Astrocyte (in vitro differentiated cells and primary cell): ENCODE results near the gene DNPH1. TPM values are rescaled to one million over a fixed set of nuclear protein-coding genes. Genes with fewer than 3 reads are reported as not detected.

Experiments
- DNase-seq: peaks from one replicate; pipeline ENCODE4 v3.0.0-alpha.2; 2010; ENCODE audit warnings: low read depth
- FAIRE-seq: peaks from 2 replicates; lab custom pipeline; 2011; peaks lifted over from hg19 to GRCh38; lab: Jason Lieb, UNC
- H2AFZ ChIP-seq: 2 replicates; pipeline ENCODE4 v1.6.0; 2012; ENCODE audit warnings: low read depth, low read length, inconsistent platforms
- H3K27ac ChIP-seq: 2 replicates; pipeline ENCODE4 v1.5.1; 2011; ENCODE audit warnings: low read depth, low read length, inconsistent platforms
- H3K27me3 ChIP-seq: 2 replicates; pipeline ENCODE4 v1.6.0; 2011; ENCODE audit warnings: low read length, inconsistent platforms; ENCODE audit not compliant: insufficient read depth
- H3K36me3 ChIP-seq: 2 replicates; pipeline ENCODE4 v1.5.1; 2011; ENCODE audit warnings: low read length, inconsistent platforms; ENCODE audit not compliant: insufficient read depth
- H3K4me1 ChIP-seq: 2 replicates; pipeline ENCODE4 v1.5.1; 2011; ENCODE audit warnings: low read length, inconsistent platforms; ENCODE audit not compliant: insufficient read depth
- H3K4me2 ChIP-seq: 2 replicates; pipeline ENCODE4 v1.6.0; 2012; ENCODE audit warnings: low read length, inconsistent platforms
- H3K4me3 ChIP-seq: 2 replicates; pipeline ENCODE4 v1.5.1; 2011; ENCODE audit warnings: low read depth, mild to moderate bottlenecking, low read length, inconsistent platforms; ENCODE audit not compliant: insufficient read depth
- H3K79me2 ChIP-seq: 2 replicates; pipeline ENCODE4 v1.6.0; 2012; ENCODE audit warnings: mild to moderate bottlenecking, low read length, inconsistent platforms; ENCODE audit not compliant: insufficient read depth
- H3K9ac ChIP-seq: 2 replicates; pipeline ENCODE4 v1.6.0; 2012; ENCODE audit warnings: mild to moderate bottlenecking, low read length, inconsistent platforms
- H3K9me3 ChIP-seq: 2 replicates; pipeline ENCODE4 v1.5.1; 2012; ENCODE audit warnings: low read depth, mild to moderate bottlenecking, low read length, inconsistent platforms; ENCODE audit not compliant: insufficient read depth
- H4K20me1 ChIP-seq: 2 replicates; pipeline ENCODE4 v1.6.0; 2012; ENCODE audit warnings: low read length, inconsistent platforms; ENCODE audit not compliant: insufficient read depth
- H3K27ac Mint-ChIP-seq: one replicate; pipeline ENCODE4 v1.8.0; 2021; ENCODE audit warnings: mild to moderate bottlenecking, mixed read lengths; ENCODE audit not compliant: unreplicated experiment
- H3K27me3 Mint-ChIP-seq: one replicate; pipeline ENCODE4 v1.8.0; 2021; ENCODE audit warnings: low read depth, mixed read lengths; ENCODE audit not compliant: unreplicated experiment
- H3K36me3 Mint-ChIP-seq: one replicate; pipeline ENCODE4 v1.8.0; 2021; ENCODE audit warnings: low read depth, mixed read lengths; ENCODE audit not compliant: unreplicated experiment
- H3K4me1 Mint-ChIP-seq: one replicate; pipeline ENCODE4 v1.8.0; 2021; ENCODE audit warnings: low read depth, mixed read lengths; ENCODE audit not compliant: unreplicated experiment
- H3K4me3 Mint-ChIP-seq: one replicate; pipeline ENCODE4 v1.8.0; 2021; ENCODE audit warnings: mild to moderate bottlenecking, moderate library complexity, mixed read lengths; ENCODE audit not compliant: unreplicated experiment
- H3K9me3 Mint-ChIP-seq: one replicate; pipeline ENCODE4 v1.8.0; 2021; ENCODE audit warnings: mild to moderate bottlenecking, mixed read lengths; ENCODE audit not compliant: unreplicated experiment
- EZH2 ChIP-seq: IDR thresholded peaks from 2 replicates; pipeline ENCODE4 v1.6.1; 2012; ENCODE audit warnings: mild to moderate bottlenecking, low read length, inconsistent platforms; ENCODE audit not compliant: insufficient read depth
- total RNA-seq: library from RNA; stranded (reverse); gene quantifications from 2 replicates; pipeline ENCODE4 v1.2.1, GENCODE V29; 2021
- TF ChIP-seq, protein P1 (sequence below): IDR thresholded peaks from 2 replicates; pipeline ENCODE4 v1.5.1; 2011; ENCODE audit warnings: low read depth, mild to moderate bottlenecking, inconsistent platforms, low read length, moderate library complexity; ENCODE audit not compliant: insufficient read depth

DNPH1 gene
- total RNA-seq, 1 donor from 2014 or later: 15.1 TPM

DNA sequence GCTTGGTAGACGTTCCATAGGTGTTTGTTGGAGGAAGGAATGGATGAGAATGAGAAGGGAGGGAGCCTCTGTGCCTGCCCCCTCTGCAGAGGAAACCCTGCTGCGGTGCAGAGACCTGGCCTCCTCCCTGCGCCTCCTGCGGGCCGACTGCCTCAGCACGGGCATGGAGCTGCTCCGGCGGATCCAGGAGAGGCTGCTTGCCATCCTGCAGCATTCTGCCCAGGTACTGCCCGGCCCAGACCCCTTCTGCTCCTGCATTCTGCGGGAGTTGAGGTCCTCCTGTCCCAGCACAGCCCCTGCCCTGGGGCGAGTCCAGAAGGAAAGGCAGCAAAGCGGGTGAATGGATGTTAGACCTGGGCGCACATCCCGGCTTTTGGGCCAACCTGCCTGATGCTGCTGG lies 6.1 kb downstream of the DNPH1 start:
- H3K4me1 ChIP-seq: peaks cover 9% of the 10 kb centered on the region
- Mint-ChIP-seq H3K36me3 (peaks cover 32% of the 10 kb centered on the region), H3K4me1 (peaks cover 16% of the 10 kb centered on the region), H3K9me3 (no peaks in the 10 kb centered on the region), H3K27me3 (peaks cover 2% of the 10 kb centered on the region), H3K27ac (peak overlapping the region; percentile 62), H3K4me3 (no peak overlapping the region)
- no peak for FAIRE-seq
- H4K20me1 ChIP-seq: no peaks in the 10 kb centered on the region
- peaks cover 3% of the 10 kb centered on the region for H3K36me3 ChIP-seq
- no peak overlapping the region for H3K4me3 ChIP-seq
- H3K79me2 ChIP-seq: no peaks in the 10 kb centered on the region
- no peak for TF ChIP-seq EZH2
- TF ChIP-seq, protein P1, sequence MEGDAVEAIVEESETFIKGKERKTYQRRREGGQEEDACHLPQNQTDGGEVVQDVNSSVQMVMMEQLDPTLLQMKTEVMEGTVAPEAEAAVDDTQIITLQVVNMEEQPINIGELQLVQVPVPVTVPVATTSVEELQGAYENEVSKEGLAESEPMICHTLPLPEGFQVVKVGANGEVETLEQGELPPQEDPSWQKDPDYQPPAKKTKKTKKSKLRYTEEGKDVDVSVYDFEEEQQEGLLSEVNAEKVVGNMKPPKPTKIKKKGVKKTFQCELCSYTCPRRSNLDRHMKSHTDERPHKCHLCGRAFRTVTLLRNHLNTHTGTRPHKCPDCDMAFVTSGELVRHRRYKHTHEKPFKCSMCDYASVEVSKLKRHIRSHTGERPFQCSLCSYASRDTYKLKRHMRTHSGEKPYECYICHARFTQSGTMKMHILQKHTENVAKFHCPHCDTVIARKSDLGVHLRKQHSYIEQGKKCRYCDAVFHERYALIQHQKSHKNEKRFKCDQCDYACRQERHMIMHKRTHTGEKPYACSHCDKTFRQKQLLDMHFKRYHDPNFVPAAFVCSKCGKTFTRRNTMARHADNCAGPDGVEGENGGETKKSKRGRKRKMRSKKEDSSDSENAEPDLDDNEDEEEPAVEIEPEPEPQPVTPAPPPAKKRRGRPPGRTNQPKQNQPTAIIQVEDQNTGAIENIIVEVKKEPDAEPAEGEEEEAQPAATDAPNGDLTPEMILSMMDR: no peak
- H3K9me3 ChIP-seq: no peaks in the 10 kb centered on the region
- no peak for DNase-seq
- no peak overlapping the region for H3K27ac ChIP-seq
- no peak overlapping the region for H3K9ac ChIP-seq
- no peaks in the 10 kb centered on the region for H3K27me3 ChIP-seq
- no peak overlapping the region for H3K4me2 ChIP-seq
- no peak overlapping the region for H2AFZ ChIP-seq

DNA sequence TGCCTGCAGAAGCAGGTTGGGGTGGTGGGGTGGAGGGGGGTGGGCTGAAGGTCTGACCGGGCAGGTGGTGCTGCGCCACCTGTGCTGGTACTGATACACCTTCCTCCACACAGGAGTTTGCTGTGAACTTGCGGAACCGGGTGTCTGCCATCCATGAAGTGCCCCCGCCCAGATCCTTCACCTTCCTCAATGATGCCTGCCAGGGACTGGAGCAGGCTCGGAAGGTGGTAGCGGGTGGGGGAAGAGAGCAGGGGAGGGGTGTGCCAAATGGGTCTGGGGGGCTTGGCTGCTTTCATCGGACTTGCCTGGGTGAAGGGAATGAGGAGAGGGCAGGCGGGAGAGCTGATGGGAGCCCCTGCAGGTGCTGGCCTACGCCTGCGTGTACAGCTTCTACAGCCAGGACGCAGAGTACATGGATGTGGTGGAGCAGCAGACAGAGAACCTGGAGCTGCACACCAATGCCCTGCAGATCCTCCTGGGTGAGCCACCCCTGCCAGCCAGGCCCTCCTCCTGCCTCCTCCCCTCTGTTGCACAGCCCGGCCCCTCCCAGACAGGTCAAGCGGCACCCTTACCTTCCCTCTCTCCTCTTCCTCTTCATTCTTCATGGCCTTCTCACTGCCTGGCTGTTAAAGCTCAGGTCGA lies 6.7 kb downstream of the DNPH1 start:
- no peak for TF ChIP-seq EZH2
- TF ChIP-seq, protein P1: no peak
- Mint-ChIP-seq H3K27ac (peak overlapping the region; percentile 62), H3K4me3 (no peak overlapping the region), H3K9me3 (no peaks in the 10 kb centered on the region), H3K4me1 (peaks cover 16% of the 10 kb centered on the region), H3K36me3 (peaks cover 34% of the 10 kb centered on the region), H3K27me3 (peaks cover 2% of the 10 kb centered on the region)
- Histone ChIP-seq H3K4me1 (peaks cover 9% of the 10 kb centered on the region), H3K4me3 (no peak overlapping the region), H4K20me1 (no peaks in the 10 kb centered on the region), H3K27ac (no peak overlapping the region), H3K27me3 (no peaks in the 10 kb centered on the region), H3K9me3 (no peaks in the 10 kb centered on the region), H2AFZ (no peak overlapping the region), H3K9ac (no peak overlapping the region), H3K36me3 (peaks cover 3% of the 10 kb centered on the region), H3K79me2 (no peaks in the 10 kb centered on the region), H3K4me2 (no peak overlapping the region)
- no peak for FAIRE-seq
- no peak for DNase-seq
